ENCODE measurements around the gene SIDT1.

Gene SIDT1

DNA sequence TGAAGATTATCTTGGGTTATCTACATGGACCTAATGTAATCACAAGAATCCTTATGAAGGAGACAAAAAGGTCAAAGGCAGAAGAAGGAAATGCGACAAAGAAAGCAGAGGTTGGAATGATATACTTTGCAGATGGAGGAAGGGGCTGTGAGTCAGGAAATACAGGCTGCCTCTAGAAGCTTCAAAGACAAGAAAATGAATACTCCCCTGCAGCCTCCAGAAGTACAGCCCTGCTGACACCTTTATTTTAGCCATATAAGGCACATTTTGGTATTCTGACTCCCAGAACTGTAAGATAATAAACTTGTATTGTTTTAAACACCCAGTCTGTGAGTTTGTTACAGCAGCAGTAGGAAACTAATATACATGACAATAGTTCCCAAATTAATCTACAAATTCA is 58.6 kb downstream of the SIDT1 start:
- Mint-ChIP-seq H3K27me3 (ENCODE audit: low read depth) (no peaks in the 10 kb centered on the region), H3K9me3 (no peaks in the 10 kb centered on the region), H3K4me1 (ENCODE audit: low read depth) (peaks cover 2% of the 10 kb centered on the region), H3K4me3 (no peak overlapping the region), H3K36me3 (ENCODE audit: low read depth) (peaks cover 13% of the 10 kb centered on the region), H3K27ac (no peak overlapping the region)
- DNase-seq (ENCODE audit: low spot score) = no peak

DNA sequence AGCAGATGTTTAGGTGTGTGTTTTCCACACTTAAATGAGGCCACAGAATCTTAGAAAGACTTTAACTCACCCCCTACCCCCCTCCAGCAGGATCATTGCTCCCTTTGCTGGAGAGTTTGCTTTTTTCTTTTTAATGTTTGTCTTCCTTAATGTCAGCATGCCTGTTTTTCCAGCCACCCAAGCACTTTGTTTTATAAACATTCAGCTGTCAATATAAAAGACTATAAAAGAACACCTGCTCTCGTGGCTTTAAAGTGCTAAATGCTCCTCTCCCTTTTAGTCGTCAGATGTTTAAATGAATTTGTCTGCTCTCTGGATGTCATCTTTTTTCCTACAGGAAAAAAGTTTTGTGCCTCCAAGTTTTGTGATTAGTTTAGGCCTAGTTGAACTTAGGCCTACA is 61.7 kb downstream of the SIDT1 start:
- Mint-ChIP-seq H3K27me3 (ENCODE audit: low read depth) (no peaks in the 10 kb centered on the region), H3K4me3 (no peak overlapping the region), H3K27ac (no peak overlapping the region), H3K36me3 (ENCODE audit: low read depth) (peaks cover 11% of the 10 kb centered on the region), H3K4me1 (ENCODE audit: low read depth) (peaks cover 2% of the 10 kb centered on the region), H3K9me3 (no peaks in the 10 kb centered on the region)
- no peak for DNase-seq (ENCODE audit: low spot score)

DNA sequence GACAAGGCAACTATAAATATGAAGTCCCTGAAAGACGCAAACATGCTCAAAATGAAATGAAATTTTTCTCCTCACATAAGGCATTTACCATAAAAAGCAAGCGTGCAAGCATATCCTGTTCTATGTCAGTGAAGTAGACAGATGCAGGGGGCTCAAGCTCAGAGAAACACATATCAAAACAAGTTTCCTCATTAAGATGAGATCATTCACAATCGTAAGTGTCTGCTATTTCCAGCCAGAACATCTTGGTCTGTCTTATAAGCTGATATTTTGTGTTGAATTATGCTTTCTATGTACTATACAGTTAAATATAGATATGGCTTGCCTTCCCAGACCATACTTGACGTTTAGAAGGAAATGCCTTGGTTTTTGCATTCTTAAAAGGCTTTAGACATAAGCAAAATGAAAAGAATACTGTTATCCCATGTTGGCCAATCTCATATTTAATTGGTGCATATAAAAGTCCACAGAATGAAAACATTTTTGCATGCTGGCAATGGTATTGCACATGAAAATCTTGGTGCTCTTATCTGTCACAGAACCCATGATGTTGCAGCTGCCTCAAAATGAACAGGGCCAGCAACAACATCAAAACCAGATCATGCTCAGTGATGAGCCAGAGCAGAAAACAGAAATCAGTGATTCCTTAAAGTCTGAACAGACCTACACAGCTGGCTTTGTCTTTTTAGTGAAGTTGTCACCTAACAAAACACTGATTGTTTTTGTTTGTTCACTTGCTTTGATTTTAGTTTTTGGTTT is 65.4 kb downstream of the SIDT1 start:
- Mint-ChIP-seq H3K4me1 (ENCODE audit: low read depth) (no peaks in the 10 kb centered on the region), H3K9me3 (no peaks in the 10 kb centered on the region), H3K4me3 (no peak overlapping the region), H3K36me3 (ENCODE audit: low read depth) (peaks cover 11% of the 10 kb centered on the region), H3K27ac (no peak overlapping the region), H3K27me3 (ENCODE audit: low read depth) (no peaks in the 10 kb centered on the region)
- no peak for DNase-seq (ENCODE audit: low spot score)

DNA sequence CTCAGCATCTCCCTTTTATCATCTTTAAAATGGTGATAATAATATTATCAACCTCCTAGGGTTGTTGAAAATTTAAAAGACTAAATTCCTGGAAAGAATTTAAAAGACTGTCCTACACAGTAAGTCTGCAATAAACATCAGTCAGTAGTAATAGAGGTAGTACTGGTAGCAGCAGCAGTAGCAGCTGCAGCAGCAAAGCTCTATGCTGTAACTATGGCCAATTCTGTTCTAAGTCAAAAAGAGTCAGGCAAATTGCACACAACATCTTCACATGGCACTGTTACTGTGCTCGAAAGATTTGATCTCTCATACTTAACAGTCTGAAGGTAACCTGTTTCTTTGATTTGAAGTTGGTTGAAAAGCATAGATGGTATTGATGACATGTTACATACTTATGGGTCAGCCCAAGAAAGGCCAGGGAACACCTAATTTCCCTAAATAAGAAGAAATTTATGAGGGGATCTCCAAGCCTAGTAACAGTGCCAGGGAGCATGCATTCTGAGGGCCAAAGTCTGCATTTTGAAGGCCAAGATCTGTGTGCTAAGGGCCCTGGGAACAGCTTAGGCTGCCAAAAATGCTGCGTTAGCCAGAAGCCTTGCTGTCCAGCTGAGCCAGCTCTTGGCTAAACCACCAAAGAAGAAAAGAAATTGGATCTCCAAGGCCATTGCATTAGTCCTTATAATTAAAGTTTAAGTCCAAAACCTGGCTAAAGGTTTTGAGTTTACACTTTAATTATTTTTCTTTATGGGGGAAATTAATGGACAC is 68.2 kb downstream of the SIDT1 start:
- Mint-ChIP-seq H3K4me3 (no peak overlapping the region), H3K36me3 (ENCODE audit: low read depth) (peaks cover 23% of the 10 kb centered on the region), H3K4me1 (ENCODE audit: low read depth) (no peaks in the 10 kb centered on the region), H3K27me3 (ENCODE audit: low read depth) (no peaks in the 10 kb centered on the region), H3K27ac (no peak overlapping the region), H3K9me3 (no peaks in the 10 kb centered on the region)
- no peak for DNase-seq (ENCODE audit: low spot score)

DNA sequence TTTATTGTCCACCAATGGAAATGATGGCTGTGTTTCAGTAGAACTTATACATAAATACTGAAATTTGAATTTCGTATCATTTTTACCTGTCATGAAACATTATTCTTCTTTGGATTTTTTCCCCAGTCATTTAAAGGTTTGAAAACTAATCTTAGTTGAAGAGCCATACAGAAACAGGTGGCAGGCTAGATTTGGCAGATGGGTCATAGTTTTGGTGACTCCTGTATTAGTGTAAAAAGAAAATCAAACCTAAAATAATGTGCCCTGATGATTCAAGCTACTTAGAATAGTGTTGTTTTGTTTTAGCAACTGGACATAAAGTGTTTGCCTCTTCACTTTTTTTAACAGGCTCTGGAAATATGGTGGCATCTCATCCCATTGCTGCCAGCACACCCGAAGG is 68.9 kb downstream of the SIDT1 start:
- H3K27ac Mint-ChIP-seq = no peak overlapping the region
- no peak overlapping the region for H3K4me3 Mint-ChIP-seq

DNA sequence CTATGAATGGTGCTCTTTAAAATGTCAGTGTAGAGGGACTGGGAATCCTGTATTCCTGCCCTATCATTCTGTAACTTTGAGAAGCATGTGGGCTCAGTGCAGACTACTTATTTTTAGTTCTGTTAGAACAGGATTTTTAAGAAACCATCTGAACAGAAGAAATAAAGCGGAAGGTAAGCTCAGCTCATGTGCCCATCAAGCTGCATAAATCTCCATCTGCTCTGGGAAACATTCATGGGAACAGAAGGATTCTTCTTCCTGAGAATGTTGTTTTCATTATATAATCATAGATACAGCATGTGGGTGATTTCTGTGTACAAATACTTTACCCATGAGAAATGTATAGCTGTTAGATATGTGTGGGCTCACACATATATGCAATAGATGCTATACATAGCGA is 69.9 kb downstream of the SIDT1 start:
- DNase-seq (ENCODE audit: low spot score) = no peak
- H3K36me3 Mint-ChIP-seq (ENCODE audit: low read depth) = peaks cover 22% of the 10 kb centered on the region
- no peak overlapping the region for H3K27ac Mint-ChIP-seq

More for the DNA sequence above, 68.9 kb downstream of the SIDT1 start:
- Mint-ChIP-seq H3K36me3 (ENCODE audit: low read depth) (peaks cover 22% of the 10 kb centered on the region), H3K27me3 (ENCODE audit: low read depth) (no peaks in the 10 kb centered on the region), H3K4me1 (ENCODE audit: low read depth) (peaks cover 5% of the 10 kb centered on the region), H3K9me3 (no peaks in the 10 kb centered on the region)
- DNase-seq (ENCODE audit: low spot score) = no peak

DNA sequence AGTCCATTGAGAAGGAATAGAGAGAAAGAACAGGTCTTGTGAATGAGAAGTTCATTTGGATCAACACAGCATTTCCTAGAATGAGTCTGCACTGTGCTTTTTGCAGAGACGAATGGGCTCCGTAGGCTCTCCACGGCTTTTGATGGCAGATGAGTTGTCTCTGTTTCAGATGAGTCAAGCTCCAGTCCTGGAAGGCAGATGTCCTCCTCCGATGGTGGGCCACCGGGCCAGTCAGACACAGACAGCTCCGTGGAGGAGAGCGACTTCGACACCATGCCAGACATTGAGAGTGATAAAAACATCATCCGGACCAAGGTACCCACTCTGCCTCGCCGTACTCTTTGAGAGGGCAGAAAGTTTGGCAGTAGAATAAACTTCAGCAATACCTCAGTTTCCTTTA is 70.5 kb downstream of the SIDT1 start:
- Mint-ChIP-seq H3K27me3 (ENCODE audit: low read depth) (no peaks in the 10 kb centered on the region), H3K9me3 (no peaks in the 10 kb centered on the region), H3K27ac (no peak overlapping the region), H3K4me1 (ENCODE audit: low read depth) (peaks cover 19% of the 10 kb centered on the region), H3K4me3 (no peak overlapping the region), H3K36me3 (ENCODE audit: low read depth) (peaks cover 25% of the 10 kb centered on the region)
- no peak for DNase-seq (ENCODE audit: low spot score)

More for the DNA sequence above, 69.9 kb downstream of the SIDT1 start:
- peaks cover 15% of the 10 kb centered on the region for H3K4me1 Mint-ChIP-seq (ENCODE audit: low read depth)
- no peaks in the 10 kb centered on the region for H3K9me3 Mint-ChIP-seq
- H3K4me3 Mint-ChIP-seq = no peak overlapping the region
- H3K27me3 Mint-ChIP-seq (ENCODE audit: low read depth) = no peaks in the 10 kb centered on the region

DNA sequence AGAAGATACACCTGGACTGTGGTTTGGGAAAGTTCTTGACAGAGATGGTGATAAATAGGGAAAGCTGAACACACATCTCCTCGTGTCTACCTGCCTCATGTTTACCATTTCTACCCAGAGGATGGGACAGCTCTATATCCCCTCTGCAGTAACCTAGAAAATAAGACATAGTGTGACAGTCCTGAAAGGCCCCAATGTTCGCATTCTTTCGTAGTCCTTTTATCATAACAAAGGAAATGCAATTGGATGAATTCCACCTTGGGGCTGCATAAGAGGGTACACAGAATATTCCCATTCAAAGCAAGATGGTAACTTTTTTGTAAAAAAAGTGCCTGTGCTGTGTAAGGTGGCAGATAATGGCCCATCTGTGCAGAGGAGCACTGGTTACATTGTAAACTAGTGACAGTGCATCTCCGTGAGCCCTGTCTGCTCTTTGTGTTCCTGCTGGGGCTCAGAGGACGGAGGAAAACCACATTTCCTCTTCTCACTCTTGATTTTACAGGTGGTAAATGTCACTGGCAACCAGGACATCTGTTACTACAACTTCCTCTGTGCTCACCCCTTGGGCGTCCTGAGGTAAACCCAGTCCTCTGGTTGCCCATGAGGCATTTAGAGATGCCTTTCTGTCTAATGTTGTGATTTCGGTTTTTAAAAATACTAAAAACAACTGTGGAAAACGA is 74.3 kb downstream of the SIDT1 start:
- Mint-ChIP-seq H3K4me1 (ENCODE audit: low read depth) (peaks cover 27% of the 10 kb centered on the region), H3K27ac (peak overlapping the region; percentile 64), H3K4me3 (peak overlapping the region; percentile 54), H3K9me3 (no peaks in the 10 kb centered on the region), H3K36me3 (ENCODE audit: low read depth) (peaks cover 42% of the 10 kb centered on the region), H3K27me3 (ENCODE audit: low read depth) (no peaks in the 10 kb centered on the region)
- DNase-seq (ENCODE audit: low spot score) = peak; percentile 55

DNA sequence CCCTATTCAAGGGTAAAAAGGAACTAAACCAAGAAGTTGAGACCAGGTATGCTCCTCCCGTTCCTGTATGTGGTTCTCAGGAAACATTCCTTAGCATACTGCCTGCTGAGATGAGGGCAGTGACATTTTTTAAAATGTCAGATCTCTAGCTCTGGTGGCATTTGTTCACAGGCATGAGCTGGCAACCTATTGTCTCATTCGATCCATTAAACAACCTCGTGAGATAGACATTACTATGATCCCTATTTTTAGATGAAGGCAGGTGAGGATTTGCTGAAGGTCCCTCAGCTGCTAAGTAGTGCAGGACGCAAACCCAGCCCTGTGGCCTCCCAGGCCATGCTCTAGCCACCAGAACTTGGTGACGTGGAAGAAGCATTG is 74.9 kb downstream of the SIDT1 start:
- Mint-ChIP-seq H3K27ac (peak overlapping the region; percentile 64), H3K36me3 (ENCODE audit: low read depth) (peaks cover 42% of the 10 kb centered on the region), H3K27me3 (ENCODE audit: low read depth) (no peaks in the 10 kb centered on the region), H3K4me1 (ENCODE audit: low read depth) (peaks cover 27% of the 10 kb centered on the region), H3K4me3 (peak overlapping the region; percentile 54), H3K9me3 (no peaks in the 10 kb centered on the region)
- peak; percentile 6 for DNase-seq (ENCODE audit: low spot score)

DNA sequence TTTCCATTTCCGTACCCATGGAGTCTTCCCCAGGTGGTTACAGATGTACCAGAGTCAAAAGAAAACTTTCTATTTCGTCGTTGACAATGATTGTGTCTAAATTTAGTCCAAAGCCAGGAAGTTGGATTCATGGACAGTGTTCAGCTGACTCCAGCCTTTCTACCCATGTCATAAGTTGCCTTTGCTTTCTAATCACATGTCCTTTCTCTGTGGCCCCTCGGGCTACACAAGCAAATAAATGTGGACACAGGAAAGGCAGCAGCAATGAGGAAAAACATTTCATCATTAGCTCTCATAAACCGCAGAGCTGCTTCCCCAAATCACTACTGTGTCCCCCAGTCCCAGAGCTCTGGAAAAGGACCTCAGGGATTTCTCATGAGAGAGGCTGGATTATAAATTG is 82.0 kb downstream of the SIDT1 start:
- H3K27ac Mint-ChIP-seq = no peak overlapping the region

DNA sequence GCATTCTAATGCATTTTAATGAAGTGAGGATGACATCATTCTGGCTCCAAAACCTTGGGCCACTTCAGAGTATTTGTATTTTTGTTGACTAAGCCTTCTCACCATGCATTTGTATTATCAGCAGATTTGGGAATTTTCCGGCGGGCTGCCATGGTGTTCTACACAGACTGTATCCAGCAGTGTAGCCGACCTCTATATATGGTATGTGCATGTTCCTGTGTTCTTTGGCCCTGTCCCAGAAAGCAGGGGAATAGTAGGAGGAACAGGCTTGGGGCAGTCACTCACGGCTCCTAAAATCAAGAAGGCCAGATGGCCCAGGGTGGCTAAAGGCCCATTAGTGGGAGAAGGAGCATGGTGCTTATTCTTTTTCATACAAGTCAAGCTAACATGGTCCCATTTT is 83.6 kb downstream of the SIDT1 start:
- no peak for DNase-seq (ENCODE audit: low spot score)
- Mint-ChIP-seq H3K9me3 (no peaks in the 10 kb centered on the region), H3K36me3 (ENCODE audit: low read depth) (peaks cover 6% of the 10 kb centered on the region), H3K4me3 (no peak overlapping the region), H3K27ac (no peak overlapping the region), H3K4me1 (ENCODE audit: low read depth) (no peaks in the 10 kb centered on the region), H3K27me3 (ENCODE audit: low read depth) (no peaks in the 10 kb centered on the region)

More for the DNA sequence above, 82.0 kb downstream of the SIDT1 start:
- Mint-ChIP-seq H3K27me3 (ENCODE audit: low read depth) (no peaks in the 10 kb centered on the region), H3K9me3 (no peaks in the 10 kb centered on the region), H3K4me1 (ENCODE audit: low read depth) (no peaks in the 10 kb centered on the region), H3K36me3 (ENCODE audit: low read depth) (peaks cover 15% of the 10 kb centered on the region), H3K4me3 (no peak overlapping the region)
- no peak for DNase-seq (ENCODE audit: low spot score)

DNA sequence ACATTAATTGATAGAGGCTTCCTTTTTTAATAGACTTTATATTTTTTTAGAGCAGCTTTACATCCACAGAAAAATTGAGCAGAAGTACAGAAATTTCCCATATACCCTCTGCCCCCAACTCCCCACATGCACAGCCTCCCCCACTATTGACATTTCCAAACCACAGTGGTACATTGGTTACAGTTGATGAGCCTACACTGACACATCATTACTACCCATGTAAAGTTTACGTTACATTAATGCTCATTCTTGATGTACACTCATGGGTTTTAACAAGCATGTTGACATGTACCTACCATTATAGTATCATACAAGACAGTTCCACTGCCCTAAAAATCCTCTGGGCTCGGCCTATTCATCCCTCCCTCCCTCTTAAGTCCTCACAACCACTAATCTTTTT is 85.4 kb downstream of the SIDT1 start:
- DNase-seq (ENCODE audit: low spot score) = no peak
- Mint-ChIP-seq H3K27me3 (ENCODE audit: low read depth) (no peaks in the 10 kb centered on the region), H3K4me3 (no peak overlapping the region), H3K27ac (no peak overlapping the region), H3K4me1 (ENCODE audit: low read depth) (no peaks in the 10 kb centered on the region), H3K9me3 (no peaks in the 10 kb centered on the region), H3K36me3 (ENCODE audit: low read depth) (peaks cover 3% of the 10 kb centered on the region)

DNA sequence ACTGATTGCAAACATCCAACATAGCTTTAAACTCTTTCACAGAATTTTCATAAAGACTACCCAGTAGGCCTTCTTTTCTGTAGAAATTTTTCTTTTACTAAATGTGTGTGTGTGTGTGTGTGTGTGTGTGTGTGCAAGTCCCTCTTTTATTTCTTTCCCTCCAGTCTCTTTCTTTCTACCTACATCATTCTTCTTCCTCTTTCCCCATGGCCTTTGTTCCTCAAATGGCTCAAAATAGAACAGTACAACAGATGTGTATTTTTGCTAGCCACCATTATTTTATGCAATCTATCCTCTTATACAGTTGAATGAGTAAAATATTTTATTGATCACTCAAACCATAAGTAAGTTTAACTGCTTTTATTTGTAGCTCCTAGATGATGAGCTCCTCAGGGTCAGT is 87.7 kb downstream of the SIDT1 start:
- H3K27me3 Mint-ChIP-seq (ENCODE audit: low read depth) = no peaks in the 10 kb centered on the region
- H3K36me3 Mint-ChIP-seq (ENCODE audit: low read depth) = peaks cover 12% of the 10 kb centered on the region
- no peaks in the 10 kb centered on the region for H3K4me1 Mint-ChIP-seq (ENCODE audit: low read depth)
- no peak overlapping the region for H3K27ac Mint-ChIP-seq
- DNase-seq (ENCODE audit: low spot score) = no peak
- H3K9me3 Mint-ChIP-seq = no peaks in the 10 kb centered on the region
- H3K4me3 Mint-ChIP-seq = no peak overlapping the region

DNA sequence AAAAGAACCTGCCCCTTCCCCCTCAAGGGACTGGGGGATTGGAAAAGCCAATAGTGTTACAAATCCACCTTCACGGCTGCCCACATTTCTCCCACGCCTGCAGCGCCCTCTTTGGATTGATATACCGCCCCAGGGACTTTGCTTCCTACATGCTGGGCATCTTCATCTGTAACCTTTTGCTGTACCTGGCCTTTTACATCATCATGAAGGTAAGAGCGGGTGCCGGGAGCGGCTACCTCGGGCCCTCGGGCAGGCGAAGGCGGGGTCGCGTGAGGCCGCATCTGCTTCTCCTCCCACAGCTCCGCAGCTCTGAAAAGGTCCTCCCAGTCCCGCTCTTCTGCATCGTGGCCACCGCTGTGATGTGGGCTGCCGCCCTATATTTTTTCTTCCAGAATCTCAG is 91.0 kb downstream of the SIDT1 start:
- H3K4me3 Mint-ChIP-seq = no peak overlapping the region
- peaks cover 23% of the 10 kb centered on the region for H3K36me3 Mint-ChIP-seq (ENCODE audit: low read depth)

More for the DNA sequence above, 91.0 kb downstream of the SIDT1 start:
- DNase-seq (ENCODE audit: low spot score) = no peak
- H3K4me1 Mint-ChIP-seq (ENCODE audit: low read depth) = peaks cover 7% of the 10 kb centered on the region
- no peaks in the 10 kb centered on the region for H3K9me3 Mint-ChIP-seq
- H3K27me3 Mint-ChIP-seq (ENCODE audit: low read depth) = no peaks in the 10 kb centered on the region
- no peak overlapping the region for H3K27ac Mint-ChIP-seq

Measured in T-helper 2 cell treated with Interferon-gamma antibody and Interleukin-4, amounts not matched to agents 5 μg/mL and 100 μg/mL, for 36 hours (primary cell).